ENCODE measurements around the gene EVA1A.
"Not testable (repeated sequence)": the region's sequence is repeated elsewhere in the genome, so short reads cannot be mapped to it uniquely, and the experiment has no call there.

Gene EVA1A

GRCh38 chr2:75516378-75517360, 44.1 kb downstream of the EVA1A start:
- FAIRE-seq, result no peak

DNA sequence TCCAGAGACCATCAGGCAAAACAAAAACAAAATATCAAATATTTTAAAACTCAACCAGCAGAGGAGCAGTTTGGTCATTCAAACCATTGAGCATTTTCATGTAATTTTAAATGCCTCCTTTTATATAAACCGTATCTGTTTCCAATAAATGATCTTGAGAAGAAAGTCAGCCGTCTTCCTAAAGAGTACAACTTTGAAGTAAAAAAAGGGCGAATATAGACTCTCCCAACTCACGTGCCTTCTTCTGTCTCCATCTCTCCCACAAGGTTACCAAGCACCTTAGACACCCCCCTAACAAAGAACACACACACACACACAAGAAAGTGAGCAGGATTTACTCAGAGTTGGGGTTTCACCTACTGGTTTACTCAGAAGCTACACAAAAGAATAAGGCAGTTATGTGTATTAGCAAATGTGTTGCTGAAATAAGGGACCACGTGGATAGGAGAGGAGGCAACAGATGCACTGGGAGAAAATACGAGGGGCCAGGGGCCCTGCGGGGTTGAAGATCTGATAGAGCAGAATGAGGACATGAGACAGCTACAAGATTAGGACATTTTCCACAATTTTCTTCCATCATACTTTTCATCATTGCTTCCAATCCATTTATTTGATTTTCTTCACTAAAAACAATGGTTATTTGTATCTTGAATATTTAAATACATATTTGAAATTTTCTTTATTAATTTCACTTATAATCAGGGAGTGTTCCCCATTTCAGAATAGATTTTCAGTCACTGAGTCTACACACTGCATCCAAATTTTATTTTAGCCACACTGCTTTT, 45.0 kb downstream of the EVA1A start:
- no peak for FAIRE-seq

GRCh38 chr2:75513616-75514170, 47.0 kb downstream of the EVA1A start:
- no peak for FAIRE-seq

GRCh38 chr2:75512455-75513212, 48.1 kb downstream of the EVA1A start:
- FAIRE-seq, result no peak

DNA sequence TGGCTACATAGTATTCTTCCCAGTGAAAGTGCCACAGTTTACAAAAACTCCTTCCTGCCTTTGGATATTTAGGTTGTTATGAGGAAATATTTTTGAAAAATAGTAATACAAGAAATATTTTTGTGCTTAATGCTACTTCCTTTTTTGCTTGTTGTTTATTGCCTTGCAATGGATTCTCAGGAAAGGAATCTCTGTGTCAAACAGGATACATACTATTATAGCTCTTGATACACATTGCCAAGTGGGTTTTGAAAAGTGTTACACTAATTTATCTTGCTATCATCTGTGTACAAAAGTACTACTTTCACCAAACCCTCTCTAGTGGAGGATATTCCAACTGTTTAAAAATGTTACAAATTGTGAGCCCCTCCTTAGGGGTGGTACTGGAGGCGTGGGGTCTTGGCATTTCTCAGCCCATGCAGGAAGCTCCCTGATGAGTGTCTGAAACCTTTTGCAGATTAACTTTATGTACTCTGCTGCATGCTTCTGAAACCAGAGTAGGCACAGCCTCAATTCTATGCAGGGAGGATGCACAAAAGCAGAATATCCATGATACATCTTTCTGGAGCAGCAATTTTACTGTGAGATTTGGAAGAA, 54.5 kb downstream of the EVA1A start:
- no peak for FAIRE-seq

- no peak for FAIRE-seq
Measured at GRCh38 chr2:75505012-75505411, 55.7 kb downstream of the EVA1A start.

GRCh38 chr2:75503048-75503607, 57.6 kb downstream of the EVA1A start:
- no peak for FAIRE-seq

DNA sequence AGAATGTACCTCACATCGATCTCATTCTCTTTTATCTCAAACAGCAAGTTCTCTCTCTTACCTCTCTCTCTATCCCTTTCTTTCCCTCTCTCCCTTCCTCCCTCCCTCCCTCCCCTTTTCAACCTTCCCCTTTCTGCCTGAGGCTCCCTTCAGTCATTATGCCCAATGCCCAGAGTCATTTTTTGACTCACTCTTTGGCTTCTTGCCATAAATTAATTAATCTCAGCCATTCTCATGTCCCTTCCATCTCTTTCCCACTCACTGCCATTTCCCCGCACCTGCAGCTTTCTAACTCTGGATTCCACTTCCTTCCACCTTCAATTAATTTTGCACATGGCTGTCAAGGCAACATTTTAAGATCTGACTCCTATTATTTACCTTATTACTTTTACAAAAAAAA, 60.1 kb downstream of the EVA1A start:
- no peak for FAIRE-seq

DNA sequence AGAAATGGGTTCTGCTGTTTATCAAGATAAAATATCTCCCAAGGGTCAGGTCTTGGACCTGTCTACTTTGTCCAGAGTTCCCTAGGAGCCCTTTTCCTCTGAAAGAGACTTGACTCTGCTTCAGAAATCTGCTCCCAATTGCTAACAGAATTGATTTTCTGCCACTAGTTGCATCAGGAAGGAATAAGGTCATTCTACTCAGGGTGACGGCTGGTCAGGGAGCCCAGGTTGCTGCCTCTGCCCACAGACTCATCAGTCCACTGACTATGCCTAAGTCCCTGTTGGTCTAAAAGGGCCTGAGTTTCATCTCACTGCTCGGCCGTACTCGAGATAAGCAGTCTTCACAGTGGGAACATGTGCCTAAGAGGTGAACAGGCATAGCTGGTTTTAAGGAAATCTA, 61.2 kb downstream of the EVA1A start:
- no peak for FAIRE-seq

GRCh38 chr2:75498907-75499306, 61.8 kb downstream of the EVA1A start:
- FAIRE-seq, result no peak

- FAIRE-seq, result no peak
Measured at GRCh38 chr2:75497256-75497655, 63.5 kb downstream of the EVA1A start.

- FAIRE-seq, result no peak
Measured at GRCh38 chr2:75495862-75496261, 64.9 kb downstream of the EVA1A start.

GRCh38 chr2:75494137-75494769, 66.5 kb downstream of the EVA1A start:
- no peak for FAIRE-seq

GRCh38 chr2:75493230-75493629, 67.5 kb downstream of the EVA1A start:
- no peak for FAIRE-seq

DNA sequence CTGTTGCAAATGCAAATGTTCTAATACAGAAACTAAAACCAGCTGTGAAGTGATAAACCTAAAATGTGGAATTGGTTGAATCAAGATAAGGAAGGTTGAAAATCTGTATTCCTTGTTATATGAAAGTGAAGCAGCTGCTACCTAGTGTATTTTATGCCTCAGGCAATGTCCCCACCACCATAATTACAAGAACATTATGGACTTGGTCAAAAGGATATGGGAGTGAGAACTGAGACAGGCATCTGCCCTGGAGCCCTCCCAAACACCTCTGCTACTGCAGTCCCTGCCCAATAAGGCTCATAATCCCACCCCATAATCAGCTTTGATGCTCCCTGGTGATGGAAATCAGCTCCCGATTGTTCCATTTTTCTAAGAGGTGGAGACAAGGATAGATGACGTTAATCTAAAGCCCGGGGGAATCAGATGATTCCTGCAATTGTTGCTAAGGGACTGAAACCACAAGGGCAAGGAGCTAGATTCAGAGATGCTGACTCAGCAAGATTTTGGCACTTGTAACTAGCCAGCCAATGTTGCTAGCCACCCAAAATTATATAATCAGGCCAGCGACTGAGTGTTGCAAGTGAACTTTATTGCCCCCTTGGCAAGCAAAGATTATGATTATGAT, 69.5 kb downstream of the EVA1A start:
- FAIRE-seq, result no peak

DNA sequence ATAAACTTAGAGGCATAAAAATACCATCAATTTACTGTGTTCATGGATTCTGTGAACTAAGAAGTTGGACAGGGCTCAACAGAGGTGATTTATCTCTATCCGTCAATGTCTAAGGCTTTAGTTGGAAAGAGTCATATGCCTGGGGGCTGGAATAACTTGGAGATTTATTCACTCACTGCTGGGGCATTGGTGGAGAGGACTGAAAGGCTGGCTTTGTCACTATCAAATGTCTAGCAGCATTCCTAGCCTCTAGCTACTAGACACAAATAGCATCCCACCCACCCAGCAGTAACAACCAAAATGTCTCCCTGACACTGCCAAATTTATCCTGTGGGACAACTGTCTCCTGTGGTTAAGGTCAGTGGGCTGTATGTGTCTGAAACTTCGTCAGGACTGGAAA, 71.0 kb downstream of the EVA1A start:
- no peak for FAIRE-seq

- no peak for FAIRE-seq
Measured at GRCh38 chr2:75488157-75488556, 72.6 kb downstream of the EVA1A start.

- not testable (repeated sequence) for FAIRE-seq
Measured at GRCh38 chr2:75486735-75487134, 74.0 kb downstream of the EVA1A start.

GRCh38 chr2:75484840-75485239, 75.9 kb downstream of the EVA1A start:
- no peak for FAIRE-seq

DNA sequence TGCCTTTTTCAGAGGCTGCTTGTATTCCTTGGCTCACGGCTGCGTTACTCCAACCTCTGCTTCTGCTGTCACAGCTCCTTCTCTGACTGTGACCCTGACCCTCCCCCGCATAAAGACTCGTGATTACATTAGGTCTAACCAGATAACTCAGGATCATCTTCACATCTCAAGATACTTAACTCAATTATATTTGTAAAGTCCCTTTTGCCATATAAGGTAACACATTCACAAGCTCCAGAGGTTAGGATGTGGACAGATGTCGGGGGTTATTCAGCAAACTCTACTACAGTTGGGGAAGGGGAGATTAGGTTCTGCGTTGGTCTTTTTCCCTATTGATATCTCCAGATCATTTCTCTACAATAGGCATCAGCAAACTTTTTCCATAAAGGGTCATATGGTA, 76.9 kb downstream of the EVA1A start:
- no peak for FAIRE-seq

GRCh38 chr2:75482398-75482797, 78.3 kb downstream of the EVA1A start:
- FAIRE-seq, result no peak

Data from G401.6 (cell line).